Parathyroid adenoma (tissue), 2 donors: Measurements from ENCODE around the gene CSTPP1.

Source experiments
- H2AFZ ChIP-seq: fragments of 300-600 bp; sonication (generic); one replicate; pipeline ENCODE4 v1.7.0; 2017; ENCODE audit warnings: antibody characterized with exemption, mild to moderate bottlenecking
- H3K27ac ChIP-seq: fragments of 300-600 bp; sonication (generic); one replicate; pipeline ENCODE4 v1.7.0; 2017
- H3K27me3 ChIP-seq: fragments of 300-600 bp; sonication (generic); one replicate; pipeline ENCODE4 v1.7.0; 2017; ENCODE audit warnings: low read length; ENCODE audit not compliant: control insufficient read depth, insufficient read depth
- H3K36me3 ChIP-seq: fragments of 300-600 bp; sonication (generic); one replicate; pipeline ENCODE4 v1.7.0; 2017; ENCODE audit warnings: low read length; ENCODE audit not compliant: control insufficient read depth, insufficient read depth
- H3K4me1 ChIP-seq: fragments of 300-600 bp; sonication (generic); one replicate; pipeline ENCODE4 v1.7.0; 2017; ENCODE audit warnings: control low read depth
- H3K4me2 ChIP-seq: fragments of 300-600 bp; sonication (generic); one replicate; pipeline ENCODE4 v1.7.0; 2017; ENCODE audit warnings: low read length
- H3K4me3 ChIP-seq: fragments of 300-600 bp; sonication (generic); one replicate; pipeline ENCODE4 v1.7.0; 2017; ENCODE audit warnings: low read depth, low read length
- H3K79me2 ChIP-seq: fragments of 300-600 bp; sonication (generic); one replicate; pipeline ENCODE4 v1.7.0; 2017; ENCODE audit warnings: control low read depth
- H3K9ac ChIP-seq: fragments of 300-600 bp; sonication (generic); one replicate; pipeline ENCODE4 v1.7.0; 2017; ENCODE audit warnings: mild to moderate bottlenecking
- H3K9me3 ChIP-seq: fragments of 300-600 bp; sonication (generic); one replicate; pipeline ENCODE4 v1.7.0; 2017; ENCODE audit warnings: low read length; ENCODE audit not compliant: control insufficient read depth
- TF ChIP-seq, protein P1 (sequence below): fragments of 300-600 bp; sonication (generic); IDR thresholded peaks from one replicate; pipeline ENCODE4 v1.7.0; 2017; ENCODE audit warnings: antibody characterized with exemption, mild to moderate bottlenecking
- donor health status: primary hyperparathyroidism.

CSTPP1 gene

GRCh38 chr11:46895821-46896220 is 40.7 kb upstream of the CSTPP1 start:
- Histone ChIP-seq H3K36me3 (no peaks in the 10 kb centered on the region), H3K4me3 (no peak overlapping the region), H3K9ac (no peak overlapping the region)

GRCh38 chr11:46896719-46897406 is 39.7 kb upstream of the CSTPP1 start:
- H3K4me1 ChIP-seq = no peaks in the 10 kb centered on the region
- no peaks in the 10 kb centered on the region for H3K27me3 ChIP-seq
- no peaks in the 10 kb centered on the region for H3K9me3 ChIP-seq
- no peak overlapping the region for H2AFZ ChIP-seq
- H3K27ac ChIP-seq = no peak overlapping the region
- H3K36me3 ChIP-seq = no peaks in the 10 kb centered on the region
- H3K79me2 ChIP-seq = no peaks in the 10 kb centered on the region
- no peak overlapping the region for H3K4me2 ChIP-seq
- TF ChIP-seq, protein P1, sequence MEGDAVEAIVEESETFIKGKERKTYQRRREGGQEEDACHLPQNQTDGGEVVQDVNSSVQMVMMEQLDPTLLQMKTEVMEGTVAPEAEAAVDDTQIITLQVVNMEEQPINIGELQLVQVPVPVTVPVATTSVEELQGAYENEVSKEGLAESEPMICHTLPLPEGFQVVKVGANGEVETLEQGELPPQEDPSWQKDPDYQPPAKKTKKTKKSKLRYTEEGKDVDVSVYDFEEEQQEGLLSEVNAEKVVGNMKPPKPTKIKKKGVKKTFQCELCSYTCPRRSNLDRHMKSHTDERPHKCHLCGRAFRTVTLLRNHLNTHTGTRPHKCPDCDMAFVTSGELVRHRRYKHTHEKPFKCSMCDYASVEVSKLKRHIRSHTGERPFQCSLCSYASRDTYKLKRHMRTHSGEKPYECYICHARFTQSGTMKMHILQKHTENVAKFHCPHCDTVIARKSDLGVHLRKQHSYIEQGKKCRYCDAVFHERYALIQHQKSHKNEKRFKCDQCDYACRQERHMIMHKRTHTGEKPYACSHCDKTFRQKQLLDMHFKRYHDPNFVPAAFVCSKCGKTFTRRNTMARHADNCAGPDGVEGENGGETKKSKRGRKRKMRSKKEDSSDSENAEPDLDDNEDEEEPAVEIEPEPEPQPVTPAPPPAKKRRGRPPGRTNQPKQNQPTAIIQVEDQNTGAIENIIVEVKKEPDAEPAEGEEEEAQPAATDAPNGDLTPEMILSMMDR = no peak
- no peak overlapping the region for H3K9ac ChIP-seq
- no peak overlapping the region for H3K4me3 ChIP-seq

More at GRCh38 chr11:46895821-46896220, 40.7 kb upstream of the CSTPP1 start:
- H2AFZ ChIP-seq = no peak overlapping the region
- no peaks in the 10 kb centered on the region for H3K4me1 ChIP-seq
- H3K27ac ChIP-seq = no peak overlapping the region
- no peaks in the 10 kb centered on the region for H3K79me2 ChIP-seq
- no peaks in the 10 kb centered on the region for H3K27me3 ChIP-seq
- H3K4me2 ChIP-seq = no peak overlapping the region
- H3K9me3 ChIP-seq = no peaks in the 10 kb centered on the region
- TF ChIP-seq, protein P1 = no peak

DNA sequence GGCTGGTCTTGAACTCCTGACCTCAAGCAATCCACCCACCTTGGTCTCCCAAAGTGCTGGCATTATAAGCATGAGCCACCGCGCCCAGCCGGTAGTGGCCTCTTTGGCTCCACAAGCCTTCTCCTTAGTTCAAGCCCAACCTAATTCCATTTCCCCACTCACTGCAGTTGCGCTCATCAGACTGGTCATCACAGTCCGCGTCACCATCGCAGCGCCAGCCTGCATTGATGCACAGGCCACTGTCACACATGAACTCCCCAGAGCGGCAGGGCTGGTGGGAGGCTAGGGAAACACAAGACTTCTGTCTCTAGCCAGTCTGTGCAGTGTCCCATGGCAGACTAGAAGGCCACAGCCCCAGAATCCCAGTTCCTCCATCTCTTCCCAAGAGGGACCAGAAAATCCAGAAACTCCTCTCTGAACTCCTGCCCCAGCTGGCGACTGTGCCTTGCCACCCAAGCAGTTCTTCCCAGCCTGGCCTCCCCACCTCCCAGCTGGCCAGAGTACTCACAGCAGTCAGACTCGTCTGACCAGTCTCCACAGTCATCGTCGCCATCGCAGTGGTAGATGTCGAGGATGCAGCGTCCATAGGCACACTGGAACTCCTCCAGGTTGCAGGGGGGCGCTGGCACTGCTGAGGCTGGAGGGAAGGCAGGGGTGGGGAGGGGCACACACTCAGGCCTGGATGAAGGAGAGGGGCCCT is 38.0 kb upstream of the CSTPP1 start:
- peaks cover 5% of the 10 kb centered on the region for H3K79me2 ChIP-seq
- H3K4me1 ChIP-seq = no peaks in the 10 kb centered on the region
- H3K9ac ChIP-seq = no peak overlapping the region
- no peaks in the 10 kb centered on the region for H3K27me3 ChIP-seq
- no peak overlapping the region for H3K4me2 ChIP-seq
- TF ChIP-seq, protein P1 = no peak
- no peaks in the 10 kb centered on the region for H3K36me3 ChIP-seq
- H3K27ac ChIP-seq = no peak overlapping the region
- H3K4me3 ChIP-seq = no peak overlapping the region
- no peaks in the 10 kb centered on the region for H3K9me3 ChIP-seq
- H2AFZ ChIP-seq = no peak overlapping the region

DNA sequence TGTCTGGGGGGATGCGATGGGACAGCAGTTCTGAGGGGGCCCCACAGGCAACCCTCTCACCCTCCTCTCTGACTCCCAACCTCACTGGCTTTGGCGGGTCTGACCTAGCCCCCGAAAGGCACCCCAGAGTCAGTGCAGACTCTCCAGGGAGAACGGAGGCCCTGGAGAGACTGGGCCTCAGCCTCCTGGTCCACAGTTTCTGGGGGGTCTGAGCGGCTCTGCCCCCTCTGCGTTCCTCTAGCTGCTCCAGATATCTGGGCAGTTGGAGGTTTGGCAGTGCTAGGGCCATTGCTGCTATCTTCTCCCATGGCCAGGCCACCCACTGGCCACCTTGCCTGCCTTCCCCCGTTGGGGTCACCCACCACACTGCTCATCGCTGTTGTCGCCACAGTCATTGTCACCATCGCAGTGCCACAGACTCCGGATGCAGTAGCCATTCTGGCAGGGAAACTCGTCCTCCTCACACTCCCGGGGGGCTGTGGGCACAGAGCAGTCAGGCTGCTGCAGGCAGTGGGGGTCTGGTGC is 37.0 kb upstream of the CSTPP1 start:
- Histone ChIP-seq H3K9me3 (no peaks in the 10 kb centered on the region), H3K4me3 (no peak overlapping the region), H3K4me1 (no peaks in the 10 kb centered on the region), H3K27me3 (no peaks in the 10 kb centered on the region), H3K36me3 (no peaks in the 10 kb centered on the region), H3K4me2 (no peak overlapping the region), H3K79me2 (peaks cover 10% of the 10 kb centered on the region), H3K9ac (no peak overlapping the region), H2AFZ (no peak overlapping the region), H3K27ac (no peak overlapping the region)
- TF ChIP-seq, protein P1 = no peak
